ENCODE results near the gene GAL3ST2. TPM values are rescaled to one million over a fixed set of nuclear protein-coding genes. Genes with fewer than 3 reads are reported as not detected.
A peak's percentile ranks its signal among the peaks of the same experiment; 100 is the strongest.

GAL3ST2 gene
- total RNA-seq, 2 experiments from 2014 or later, result 1.5 to 1.9 TPM

DNA sequence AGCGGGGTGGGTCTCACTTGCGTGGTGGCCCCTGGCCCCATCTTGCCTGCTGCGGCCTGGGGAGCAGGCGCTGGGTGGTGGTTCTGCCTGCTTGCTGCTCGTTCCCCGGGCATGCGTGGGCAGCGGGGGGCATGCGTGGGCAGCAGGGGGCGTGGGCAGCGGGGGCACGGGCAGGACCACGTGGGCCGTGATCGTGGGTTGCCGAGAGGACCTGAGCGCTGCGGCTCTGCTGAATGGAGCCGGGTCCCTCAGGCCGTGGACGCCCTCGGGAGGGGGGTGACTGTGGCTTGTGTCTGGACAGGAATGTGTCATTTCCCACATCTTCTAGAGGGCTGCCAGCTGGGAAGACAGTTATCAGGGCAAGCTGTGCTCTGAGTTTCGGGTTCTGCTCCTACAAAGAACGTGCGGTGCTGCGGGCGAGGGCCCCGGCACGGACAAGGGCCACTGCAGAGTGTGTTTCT, 8.3 kb upstream of the GAL3ST2 start:
- POLR2A ChIA-PET, result no interaction called here
- no peaks in the 10 kb centered on the region for H3K27me3 Mint-ChIP-seq
- intact Hi-C loops (cut with DNase I, micrococcal nuclease), result no loop called here

DNA sequence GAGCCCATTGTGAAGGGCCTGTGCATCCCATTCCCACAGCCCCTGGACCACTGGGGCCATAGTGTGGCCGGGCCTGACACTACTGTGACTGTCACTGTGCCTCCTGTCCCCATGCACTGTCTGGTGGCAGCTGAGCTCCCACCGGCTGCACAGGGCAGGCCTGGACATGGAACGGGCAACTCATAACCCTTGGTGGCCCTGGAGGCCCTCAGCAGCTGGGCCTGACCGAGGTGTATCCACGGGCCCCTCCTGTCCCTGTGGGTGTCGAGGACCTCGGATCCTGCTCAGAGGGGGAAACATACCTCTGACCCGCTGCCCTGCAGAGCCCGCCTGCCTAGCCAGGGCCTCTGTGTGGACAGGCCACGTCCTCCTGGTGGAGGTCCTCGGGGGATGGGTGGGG, 7.8 kb upstream of the GAL3ST2 start:
- no peaks in the 10 kb centered on the region for H3K36me3 ChIP-seq (ENCODE audit: insufficient read depth, low read length)
- no peak overlapping the region for H3K4me3 ChIP-seq (ENCODE audit: low read length)
- no peaks in the 10 kb centered on the region for H3K9me3 ChIP-seq (ENCODE audit: control insufficient read depth in 1 of 2, insufficient read depth in 1 of 2, low read length in 2 of 2)
- Mint-ChIP-seq H3K36me3 (ENCODE audit: low read depth) (no peaks in the 10 kb centered on the region), H3K4me1 (ENCODE audit: low read depth) (peaks cover 15% of the 10 kb centered on the region), H3K27ac (no peak overlapping the region), H3K9me3 (no peaks in the 10 kb centered on the region), H3K27me3 (no peaks in the 10 kb centered on the region), H3K4me3 (no peak overlapping the region)
- no peak overlapping the region for H3K27ac ChIP-seq (ENCODE audit: low read depth in 1 of 2, low read length in 2 of 2)
- H3K27me3 ChIP-seq (ENCODE audit: control insufficient read depth in 1 of 2, insufficient read depth in 2 of 2, low read length in 2 of 2), result no peaks in the 10 kb centered on the region
- DNase-seq (no peak), ATAC-seq (ENCODE audit: poor library complexity) (no peak)
- ChIA-PET CTCF (no interaction called here), POLR2A (no interaction called here)
- TF ChIP-seq, protein P1, sequence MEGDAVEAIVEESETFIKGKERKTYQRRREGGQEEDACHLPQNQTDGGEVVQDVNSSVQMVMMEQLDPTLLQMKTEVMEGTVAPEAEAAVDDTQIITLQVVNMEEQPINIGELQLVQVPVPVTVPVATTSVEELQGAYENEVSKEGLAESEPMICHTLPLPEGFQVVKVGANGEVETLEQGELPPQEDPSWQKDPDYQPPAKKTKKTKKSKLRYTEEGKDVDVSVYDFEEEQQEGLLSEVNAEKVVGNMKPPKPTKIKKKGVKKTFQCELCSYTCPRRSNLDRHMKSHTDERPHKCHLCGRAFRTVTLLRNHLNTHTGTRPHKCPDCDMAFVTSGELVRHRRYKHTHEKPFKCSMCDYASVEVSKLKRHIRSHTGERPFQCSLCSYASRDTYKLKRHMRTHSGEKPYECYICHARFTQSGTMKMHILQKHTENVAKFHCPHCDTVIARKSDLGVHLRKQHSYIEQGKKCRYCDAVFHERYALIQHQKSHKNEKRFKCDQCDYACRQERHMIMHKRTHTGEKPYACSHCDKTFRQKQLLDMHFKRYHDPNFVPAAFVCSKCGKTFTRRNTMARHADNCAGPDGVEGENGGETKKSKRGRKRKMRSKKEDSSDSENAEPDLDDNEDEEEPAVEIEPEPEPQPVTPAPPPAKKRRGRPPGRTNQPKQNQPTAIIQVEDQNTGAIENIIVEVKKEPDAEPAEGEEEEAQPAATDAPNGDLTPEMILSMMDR (IDR thresholded peaks at IDR 0.05), result no peak
- intact Hi-C loops (cut with DNase I, micrococcal nuclease), result no loop called here
- H3K4me1 ChIP-seq (ENCODE audit: insufficient read depth, low read length), result peaks cover 30% of the 10 kb centered on the region

More for the DNA sequence above, 8.3 kb upstream of the GAL3ST2 start:
- Histone ChIP-seq H3K4me1 (ENCODE audit: insufficient read depth, low read length) (peaks cover 35% of the 10 kb centered on the region), H3K27me3 (ENCODE audit: control insufficient read depth in 1 of 2, insufficient read depth in 2 of 2, low read length in 2 of 2) (no peaks in the 10 kb centered on the region), H3K36me3 (ENCODE audit: insufficient read depth, low read length) (no peaks in the 10 kb centered on the region), H3K9me3 (ENCODE audit: control insufficient read depth in 1 of 2, insufficient read depth in 1 of 2, low read length in 2 of 2) (no peaks in the 10 kb centered on the region), H3K27ac (ENCODE audit: low read depth in 1 of 2, low read length in 2 of 2) (no peak overlapping the region), H3K4me3 (ENCODE audit: low read length) (no peak overlapping the region)
- CTCF ChIA-PET, result no interaction called here
- H3K36me3 Mint-ChIP-seq (ENCODE audit: low read depth), result no peaks in the 10 kb centered on the region
- DNase-seq (peak in 1 of 14 experiments; percentile 2), ATAC-seq (ENCODE audit: poor library complexity) (no peak)
- TF ChIP-seq, protein P1 (IDR thresholded peaks at IDR 0.05), result no peak
- H3K9me3 Mint-ChIP-seq, result no peaks in the 10 kb centered on the region
- peaks cover 18% of the 10 kb centered on the region for H3K4me1 Mint-ChIP-seq (ENCODE audit: low read depth)
- no peak overlapping the region for H3K27ac Mint-ChIP-seq
- no peak overlapping the region for H3K4me3 Mint-ChIP-seq

DNA sequence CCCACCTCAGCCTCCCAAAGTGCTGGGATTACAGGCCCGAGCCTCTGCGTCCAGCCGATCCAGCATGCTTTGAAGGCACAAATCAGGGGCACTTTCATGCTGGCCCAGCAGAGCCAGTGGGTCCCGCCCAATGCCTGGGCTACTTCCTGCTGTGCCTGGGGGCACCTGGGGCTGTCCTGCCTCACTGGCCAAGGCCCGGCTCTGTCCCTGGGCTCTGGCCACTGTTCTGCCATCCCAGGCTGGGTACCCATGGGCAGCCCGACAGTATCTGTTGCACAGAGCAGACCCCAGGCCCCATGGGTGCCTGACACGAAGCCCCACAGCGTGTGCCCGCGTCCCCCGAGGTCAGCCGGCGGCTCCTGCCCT, 6.8 kb upstream of the GAL3ST2 start:
- intact Hi-C loops (cut with DNase I, micrococcal nuclease), result no loop called here
- DNase-seq (no peak), ATAC-seq (ENCODE audit: poor library complexity) (no peak)
- no peak overlapping the region for H3K27ac Mint-ChIP-seq
- H3K27me3 ChIP-seq (ENCODE audit: control insufficient read depth in 1 of 2, insufficient read depth in 2 of 2, low read length in 2 of 2), result peaks cover 0 to under 1% of the 10 kb centered on the region in 2 experiments
- TF ChIP-seq, protein P1 (IDR thresholded peaks at IDR 0.05), result no peak
- no peak overlapping the region for H3K4me3 ChIP-seq (ENCODE audit: low read length)
- H3K9me3 ChIP-seq (ENCODE audit: control insufficient read depth in 1 of 2, insufficient read depth in 1 of 2, low read length in 2 of 2), result no peaks in the 10 kb centered on the region
- no peak overlapping the region for H3K27ac ChIP-seq (ENCODE audit: low read depth in 1 of 2, low read length in 2 of 2)
- H3K36me3 Mint-ChIP-seq (ENCODE audit: low read depth), result no peaks in the 10 kb centered on the region
- H3K27me3 Mint-ChIP-seq, result no peaks in the 10 kb centered on the region
- peaks cover 20% of the 10 kb centered on the region for H3K4me1 ChIP-seq (ENCODE audit: insufficient read depth, low read length)
- CTCF ChIA-PET, result no interaction called here
- no peak overlapping the region for H3K4me3 Mint-ChIP-seq
- H3K9me3 Mint-ChIP-seq, result no peaks in the 10 kb centered on the region
- no peaks in the 10 kb centered on the region for H3K36me3 ChIP-seq (ENCODE audit: insufficient read depth, low read length)
- peaks cover 15% of the 10 kb centered on the region for H3K4me1 Mint-ChIP-seq (ENCODE audit: low read depth)
- POLR2A ChIA-PET, result no interaction called here
